Right lung (tissue), 5 donors: ENCODE data around the gene RFTN1. TPM values are rescaled to one million over a fixed set of nuclear protein-coding genes. Genes with fewer than 3 reads are reported as not detected.

Source experiments
- DNase-seq, 2 donors: peaks; one replicate each; pipeline ENCODE4 v3.0.0-alpha.2; 2013
- polyA plus RNA-seq, 5 donors: library from polyadenylated mRNA; unstranded; fragments of 120-200 nt; gene quantifications; one replicate each; pipeline versions ENCODE4 v1.2.1 to v1.2.3, GENCODE V29; 2013; ENCODE audit warnings: inconsistent platforms in 1 of 5, low replicate concordance in 1 of 5; ENCODE audit not compliant: insufficient read length in 5 of 5, insufficient read depth in 1 of 5

Gene RFTN1
- polyA plus RNA-seq, 5 donors = 57.8 to 77.2 (median 65.3) TPM

GRCh38 chr3:16382845-16383244, 130.7 kb downstream of the RFTN1 start:
- DNase-seq = no peak

DNA sequence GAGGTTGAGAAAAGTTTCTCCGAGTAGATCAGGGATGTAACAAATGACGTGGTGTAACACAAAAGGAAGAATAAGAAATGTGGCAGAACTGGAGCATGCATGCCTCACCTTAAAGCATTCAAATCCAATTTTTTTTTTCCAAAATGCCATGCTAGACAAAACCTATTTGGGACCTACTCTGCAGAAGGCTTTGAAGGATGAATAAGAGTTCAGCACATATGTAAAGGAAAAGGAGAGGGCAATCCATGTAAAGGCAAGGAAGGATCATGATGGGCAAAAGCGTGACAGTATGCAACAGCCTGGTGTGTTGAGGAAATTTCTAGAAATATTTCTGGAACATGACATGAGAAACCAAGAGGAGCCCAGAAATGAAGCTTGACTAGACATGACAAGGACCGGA, 132.1 kb downstream of the RFTN1 start:
- DNase-seq = no peak

DNA sequence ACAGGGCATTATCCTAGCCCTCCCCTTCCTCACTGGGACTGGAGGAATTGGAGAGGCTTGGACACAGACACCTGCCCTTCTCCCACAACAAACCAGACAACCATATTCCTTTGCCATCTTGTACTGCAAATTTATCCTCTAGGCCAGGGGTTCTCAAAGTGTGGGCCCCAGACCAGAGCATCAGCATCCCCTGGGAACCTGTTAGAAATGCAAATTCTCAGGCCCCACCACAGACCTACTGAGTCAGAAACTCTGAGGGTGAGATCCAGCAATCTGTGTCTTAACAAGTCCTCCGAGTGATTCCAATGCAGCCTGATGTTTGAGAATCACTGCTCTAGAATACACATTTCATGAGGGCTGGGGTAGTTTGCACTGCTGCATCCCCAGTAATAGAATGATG, 133.1 kb downstream of the RFTN1 start:
- DNase-seq = no peak

- DNase-seq = no peak
These were observed 133.7 kb downstream of the RFTN1 start for GRCh38 chr3:16379838-16380237.

DNA sequence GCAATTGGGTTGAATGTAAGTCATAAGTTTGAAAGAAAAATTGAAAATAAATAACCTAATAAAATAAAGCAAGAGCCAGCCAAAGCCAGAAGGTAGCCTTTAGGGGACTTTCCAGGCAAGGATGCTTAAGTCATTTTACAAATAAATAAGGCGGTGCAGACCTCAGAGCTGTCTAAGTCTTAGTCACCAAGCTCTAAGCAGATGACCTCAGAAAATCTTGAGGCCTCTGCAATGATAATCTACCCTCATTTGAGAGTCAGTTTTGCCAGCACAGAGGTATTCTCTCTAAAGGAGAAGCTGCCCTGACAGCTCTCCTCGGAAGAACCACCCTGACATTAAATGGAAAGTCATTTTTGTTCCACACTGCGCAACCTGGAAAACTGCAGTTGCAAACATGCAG, 134.6 kb downstream of the RFTN1 start:
- no peak for DNase-seq

DNA sequence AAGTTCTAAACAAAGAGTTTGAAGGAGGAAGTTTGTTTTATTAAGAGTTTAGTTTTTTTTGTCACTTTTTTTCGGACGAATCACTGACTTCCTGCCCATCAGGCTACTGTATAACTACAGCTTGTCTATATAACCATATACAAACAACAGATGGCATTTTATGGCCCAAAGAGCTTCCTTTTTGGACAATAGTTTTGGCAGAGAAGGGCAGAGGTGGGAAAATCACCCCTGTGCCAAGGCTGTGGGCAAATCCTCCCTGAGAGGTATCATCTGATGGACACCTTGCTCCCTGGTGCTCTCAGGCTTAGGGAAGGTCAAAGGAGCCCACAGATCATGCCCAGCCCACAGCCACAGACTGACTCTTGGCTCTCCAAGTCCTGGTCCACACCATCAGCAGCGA, 135.1 kb downstream of the RFTN1 start:
- DNase-seq = no peak

DNA sequence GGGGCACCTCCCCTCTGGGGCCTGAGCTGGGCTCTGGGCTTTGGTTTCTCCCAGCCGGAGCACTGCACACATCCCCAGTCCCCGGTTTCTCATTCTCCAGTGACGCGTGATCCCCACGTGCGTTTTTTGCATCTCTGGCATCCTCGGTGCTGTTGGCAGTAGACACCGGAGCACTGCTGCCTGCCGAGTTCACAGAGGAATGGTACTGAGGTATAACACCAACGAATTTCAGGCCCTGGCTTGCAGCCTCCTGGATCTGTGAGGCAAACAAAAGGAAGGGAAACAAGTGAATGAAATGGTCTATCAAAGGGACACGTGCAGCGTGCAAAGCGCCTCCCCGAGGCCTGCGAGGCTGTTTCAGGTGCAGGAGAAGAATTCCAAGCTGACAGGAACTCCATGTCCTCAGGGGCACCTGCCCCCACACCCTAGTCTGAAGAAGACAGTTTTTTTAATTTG, 135.6 kb downstream of the RFTN1 start:
- DNase-seq = no peak

GRCh38 chr3:16377196-16377595, 136.3 kb downstream of the RFTN1 start:
- DNase-seq = no peak

- no peak for DNase-seq
These were observed 137.6 kb downstream of the RFTN1 start for GRCh38 chr3:16375891-16376290.

DNA sequence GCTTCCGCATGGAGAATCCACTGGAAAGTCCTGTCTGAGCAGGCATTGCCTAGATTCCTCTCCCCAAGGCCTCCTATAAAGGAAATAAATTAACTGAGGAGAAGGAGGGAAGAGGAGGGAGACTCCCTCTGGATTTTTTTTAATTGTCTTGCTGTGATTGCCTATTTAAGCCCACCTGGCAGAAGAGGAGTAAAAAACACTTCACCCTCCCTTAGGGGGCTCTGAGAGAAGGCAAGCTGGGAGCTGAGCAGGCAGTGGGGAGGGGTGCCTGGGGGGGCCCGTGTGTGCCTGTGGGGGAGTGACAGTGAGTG, 138.6 kb downstream of the RFTN1 start:
- DNase-seq = no peak

DNA sequence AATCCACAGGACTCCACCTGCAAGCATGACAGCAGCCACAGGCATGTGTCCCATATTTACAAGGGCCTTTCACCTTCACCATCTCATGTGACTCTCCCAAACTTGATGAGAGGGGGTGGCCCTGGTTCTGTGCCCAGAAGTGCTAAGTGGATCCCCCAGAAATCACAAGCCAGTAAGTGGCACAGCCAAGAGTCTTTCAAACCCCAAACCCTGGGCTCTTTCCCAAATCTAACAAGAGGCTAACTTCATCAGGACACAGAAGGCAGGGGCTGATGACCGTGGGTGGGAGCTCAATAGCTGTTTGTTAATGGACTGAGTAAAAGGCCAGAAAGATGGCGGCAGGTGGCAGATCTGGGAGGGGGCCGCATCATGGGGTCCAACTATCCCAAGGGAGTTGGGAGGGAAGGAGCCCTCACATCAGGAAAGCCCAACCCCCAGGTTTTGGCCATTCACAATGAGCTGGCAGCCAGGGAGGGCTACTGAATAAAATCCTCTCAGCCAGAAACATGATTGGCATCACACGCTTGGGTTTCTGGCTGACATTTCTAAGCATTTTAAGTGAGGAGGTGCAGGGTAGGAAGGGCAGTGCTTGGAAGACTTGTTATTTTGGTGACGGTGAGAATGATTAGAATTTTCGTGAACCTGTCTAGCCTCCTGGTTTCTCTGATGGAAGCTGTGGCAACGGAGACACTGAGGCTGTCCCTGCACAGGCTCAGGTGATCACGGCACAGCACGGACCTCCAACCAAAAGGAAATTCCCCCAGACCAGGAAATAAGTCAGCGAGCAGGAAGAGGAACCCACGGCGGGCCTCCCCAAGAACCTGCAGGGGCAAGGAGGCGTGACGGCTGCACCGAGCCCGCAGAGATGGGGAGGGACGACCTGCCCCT, 139.2 kb downstream of the RFTN1 start:
- DNase-seq = no peak

- DNase-seq = no peak
These were observed 140.1 kb downstream of the RFTN1 start for GRCh38 chr3:16373341-16373946.

DNA sequence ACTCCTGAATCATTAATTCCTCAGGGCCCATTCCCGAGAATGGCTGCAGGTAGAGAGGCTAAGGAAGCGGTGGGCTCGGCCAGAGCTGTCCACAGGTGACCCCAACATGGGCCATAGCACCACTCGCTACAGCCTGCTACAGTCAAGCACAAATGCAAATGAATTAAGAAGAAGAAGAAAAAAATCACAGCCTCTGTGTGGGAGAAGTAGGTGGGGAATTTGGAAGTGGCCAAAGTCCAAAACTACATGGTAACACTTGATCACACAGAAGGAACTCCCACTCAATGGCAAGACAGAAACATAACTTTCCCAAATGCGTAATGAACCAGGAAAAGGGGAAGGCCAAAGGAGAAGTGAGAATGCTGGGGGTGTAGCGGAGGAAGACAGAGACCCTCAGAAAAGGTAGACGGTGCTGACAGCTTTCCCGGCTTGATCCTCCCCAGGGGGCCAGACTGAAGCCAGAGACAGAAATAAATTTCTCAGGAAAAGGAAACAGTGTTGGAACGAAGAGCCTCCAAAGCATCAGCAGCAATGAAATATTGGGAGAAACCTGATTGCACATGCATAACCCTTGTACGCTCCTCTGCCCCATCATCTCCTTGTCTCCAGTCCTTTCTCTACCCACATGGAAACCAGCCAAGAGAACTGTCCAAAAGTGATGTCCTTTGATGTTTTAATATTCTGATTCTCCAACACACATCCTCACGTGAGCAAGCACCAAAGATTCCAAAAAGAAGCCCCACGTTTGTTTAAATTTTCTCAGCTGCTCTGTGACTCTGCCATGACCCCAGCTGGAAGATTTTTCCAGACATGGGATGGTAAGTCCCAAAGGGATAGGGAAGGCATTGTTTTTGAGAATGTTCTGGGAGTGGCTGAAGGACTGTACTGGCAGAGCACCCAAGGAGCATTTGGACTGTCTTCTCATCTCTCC, 140.9 kb downstream of the RFTN1 start:
- DNase-seq = no peak

- DNase-seq = no peak
These were observed 142.4 kb downstream of the RFTN1 start for GRCh38 chr3:16370872-16371740.

DNA sequence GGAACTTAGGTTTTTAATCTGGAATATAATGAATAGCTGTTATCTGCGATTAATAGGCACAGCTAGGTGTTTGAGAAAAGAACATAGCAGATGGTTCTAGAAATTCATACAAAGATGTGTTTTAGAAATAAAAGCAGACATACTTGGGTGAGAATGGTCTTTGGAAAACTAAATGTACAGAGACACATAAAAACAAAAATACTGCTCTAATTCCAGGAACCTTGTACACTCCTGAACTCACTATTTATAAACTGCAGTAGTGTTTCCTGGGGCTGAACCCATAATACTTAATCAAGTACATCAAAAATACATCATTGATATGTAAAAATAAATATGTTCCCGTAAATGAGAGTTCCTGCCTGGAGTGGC, 143.0 kb downstream of the RFTN1 start:
- no peak for DNase-seq

- no peak for DNase-seq
These were observed 143.6 kb downstream of the RFTN1 start for GRCh38 chr3:16369885-16370284.

GRCh38 chr3:16369276-16369675, 144.2 kb downstream of the RFTN1 start:
- no peak for DNase-seq

DNA sequence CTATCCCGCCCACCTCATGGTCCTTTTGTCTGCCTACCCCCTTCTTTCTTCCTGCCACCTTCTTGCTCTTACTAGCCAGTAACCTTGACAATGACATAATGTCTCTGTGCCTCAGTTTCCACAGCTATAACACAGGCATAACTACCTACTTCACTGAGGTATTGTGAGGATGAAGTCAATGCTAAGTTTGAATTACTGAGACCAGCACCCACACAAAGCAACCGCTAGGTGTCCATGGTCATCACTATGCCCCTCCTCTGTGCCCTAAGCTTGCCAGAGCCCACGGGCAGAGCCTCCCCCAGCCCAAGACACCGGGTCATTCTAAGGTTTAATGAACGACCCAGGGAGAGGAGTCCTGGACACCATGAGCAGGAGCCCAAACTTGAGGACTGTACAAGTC, 146.9 kb downstream of the RFTN1 start:
- no peak for DNase-seq

GRCh38 chr3:16365491-16366128, 147.9 kb downstream of the RFTN1 start:
- no peak for DNase-seq

GRCh38 chr3:16364963-16365362, 148.5 kb downstream of the RFTN1 start:
- no peak for DNase-seq

DNA sequence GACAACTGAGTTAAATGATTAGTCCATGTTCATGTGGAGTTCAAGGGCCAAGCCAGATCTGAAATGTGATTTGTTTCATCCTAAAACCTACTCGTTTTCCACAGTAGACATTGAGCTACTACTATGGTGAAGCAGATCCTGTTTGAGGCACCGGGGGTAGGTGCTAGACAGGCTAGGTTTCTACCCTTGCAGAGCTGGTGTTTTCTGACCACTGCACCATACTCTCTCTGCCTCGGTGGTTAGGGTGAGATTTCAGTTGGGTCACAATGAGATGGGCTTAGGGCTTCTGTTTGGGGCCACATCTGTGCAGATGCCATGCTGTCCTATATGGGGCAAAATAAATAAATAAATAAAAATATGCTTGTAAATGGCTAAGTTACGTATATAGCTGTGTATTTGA, 149.2 kb downstream of the RFTN1 start:
- no peak for DNase-seq
